CD4-positive, alpha-beta T cell treated with Interleukin-15 for 4 hours (primary cell): ENCODE results near the gene VKORC1.

Source experiments
- DNase-seq: peaks from one replicate; pipeline ENCODE4 v3.0.0-alpha.2; 2020; ENCODE audit warnings: low spot score

The VKORC1 gene

DNA sequence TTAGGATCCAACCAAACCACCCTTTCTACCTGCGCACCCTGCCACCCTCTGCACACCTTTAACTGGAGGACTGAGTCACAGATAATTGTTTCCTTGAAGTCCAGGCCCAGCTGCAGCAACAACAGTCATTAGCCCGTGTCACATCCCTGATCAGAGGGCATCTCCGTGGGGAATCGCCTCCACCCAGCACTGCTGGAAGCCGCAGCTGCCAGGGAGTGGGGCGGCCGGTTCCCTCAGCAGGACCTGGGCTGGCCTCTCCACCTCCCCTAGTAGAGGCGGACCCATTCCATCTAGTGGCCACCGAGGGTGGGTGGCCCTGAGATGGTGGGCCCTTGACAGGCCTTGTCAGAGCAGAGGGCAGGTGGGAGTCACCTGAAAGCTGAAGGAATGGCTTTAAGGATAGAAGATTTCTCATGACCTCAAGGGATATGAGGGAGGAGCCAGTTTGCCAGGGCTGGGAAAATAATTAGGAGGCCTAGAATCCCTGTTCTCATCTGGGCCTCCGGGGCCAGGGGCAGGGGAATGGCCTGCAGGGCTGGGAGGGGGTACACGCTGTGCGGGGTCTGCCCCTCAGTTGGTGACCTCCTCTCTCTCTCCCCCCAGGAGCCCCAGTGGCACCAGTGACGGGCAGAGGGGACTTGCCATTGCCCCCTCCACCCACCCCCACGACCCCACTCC is 12.1 kb downstream of the VKORC1 start:
- DNase-seq = no peak

DNA sequence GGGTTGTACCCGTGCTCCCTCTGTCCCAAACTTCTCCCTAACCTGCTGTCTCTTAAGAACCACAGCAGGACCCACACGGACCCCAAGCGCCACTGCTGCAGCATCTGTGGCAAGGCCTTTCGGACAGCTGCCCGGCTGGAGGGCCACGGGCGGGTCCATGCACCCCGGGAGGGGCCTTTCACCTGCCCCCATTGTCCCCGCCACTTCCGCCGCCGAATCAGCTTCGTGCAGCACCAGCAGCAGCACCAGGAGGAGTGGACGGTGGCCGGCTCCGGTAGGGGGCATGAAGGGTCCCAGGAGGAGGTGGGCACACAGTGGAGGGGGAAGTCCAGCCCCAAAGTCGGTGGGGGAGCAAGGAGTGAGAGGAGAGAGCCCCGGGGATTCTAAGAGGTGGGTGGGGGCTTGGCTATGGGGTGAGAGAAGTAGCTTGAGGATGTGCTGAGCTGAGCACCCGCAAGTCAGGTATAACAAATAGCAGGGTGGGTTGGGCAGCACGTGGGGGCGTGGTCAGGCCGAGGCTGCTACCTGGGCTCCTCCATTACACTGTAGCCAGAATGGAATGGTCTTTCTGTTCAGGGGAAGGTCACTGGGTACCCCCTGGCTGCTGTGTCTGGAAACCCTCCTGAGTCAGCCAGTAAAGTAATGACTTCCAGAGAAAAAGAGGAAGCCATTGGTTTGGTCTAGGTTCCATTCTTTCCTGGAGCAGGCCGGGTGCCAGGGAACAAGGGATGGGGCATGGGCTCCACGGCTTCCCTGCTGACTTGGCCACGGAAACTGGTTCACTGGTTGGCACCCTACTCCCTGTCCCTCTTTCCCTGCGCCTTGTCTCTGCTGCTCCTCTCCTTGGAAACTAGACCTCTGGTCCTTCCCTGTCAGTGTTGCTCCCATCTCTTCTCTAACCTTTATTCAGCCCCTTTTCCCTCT is 12.9 kb downstream of the VKORC1 start:
- no peak for DNase-seq

DNA sequence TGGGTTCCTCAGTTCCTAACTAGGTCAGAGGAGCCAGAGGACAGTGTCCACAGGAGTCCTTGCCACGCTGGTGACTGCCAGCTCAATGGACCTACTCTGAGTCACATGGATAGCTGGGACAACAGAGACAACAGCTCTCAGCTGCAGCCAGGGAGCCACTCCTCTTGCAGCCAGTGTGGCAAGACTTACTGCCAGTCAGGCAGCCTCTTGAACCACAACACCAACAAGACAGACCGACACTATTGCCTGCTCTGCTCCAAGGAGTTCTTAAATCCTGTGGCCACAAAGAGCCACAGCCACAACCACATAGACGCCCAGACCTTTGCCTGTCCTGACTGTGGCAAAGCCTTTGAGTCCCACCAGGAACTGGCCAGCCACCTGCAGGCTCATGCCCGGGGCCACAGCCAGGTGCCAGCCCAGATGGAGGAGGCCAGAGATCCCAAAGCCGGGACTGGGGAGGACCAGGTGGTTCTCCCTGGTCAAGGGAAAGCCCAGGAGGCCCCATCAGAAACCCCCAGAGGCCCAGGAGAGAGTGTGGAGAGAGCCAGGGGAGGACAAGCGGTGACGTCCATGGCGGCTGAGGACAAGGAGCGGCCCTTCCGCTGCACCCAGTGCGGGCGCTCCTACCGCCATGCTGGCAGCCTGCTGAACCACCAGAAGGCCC is 13.7 kb downstream of the VKORC1 start:
- DNase-seq = no peak

DNA sequence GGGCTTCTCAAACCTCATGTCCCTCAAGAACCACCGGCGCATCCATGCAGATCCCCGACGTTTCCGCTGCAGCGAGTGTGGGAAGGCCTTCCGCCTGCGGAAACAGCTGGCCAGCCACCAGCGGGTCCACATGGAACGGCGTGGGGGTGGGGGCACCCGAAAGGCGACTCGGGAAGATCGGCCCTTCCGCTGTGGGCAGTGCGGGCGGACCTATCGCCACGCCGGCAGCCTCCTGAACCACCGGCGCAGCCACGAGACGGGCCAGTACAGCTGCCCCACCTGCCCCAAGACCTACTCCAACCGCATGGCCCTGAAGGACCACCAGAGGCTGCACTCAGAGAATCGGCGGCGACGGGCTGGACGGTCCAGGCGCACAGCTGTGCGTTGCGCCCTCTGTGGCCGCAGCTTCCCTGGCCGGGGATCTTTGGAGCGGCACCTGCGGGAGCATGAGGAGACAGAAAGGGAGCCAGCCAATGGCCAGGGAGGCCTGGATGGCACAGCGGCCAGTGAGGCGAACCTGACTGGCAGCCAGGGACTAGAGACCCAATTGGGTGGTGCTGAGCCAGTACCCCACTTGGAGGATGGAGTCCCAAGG is 14.5 kb downstream of the VKORC1 start:
- DNase-seq = no peak

DNA sequence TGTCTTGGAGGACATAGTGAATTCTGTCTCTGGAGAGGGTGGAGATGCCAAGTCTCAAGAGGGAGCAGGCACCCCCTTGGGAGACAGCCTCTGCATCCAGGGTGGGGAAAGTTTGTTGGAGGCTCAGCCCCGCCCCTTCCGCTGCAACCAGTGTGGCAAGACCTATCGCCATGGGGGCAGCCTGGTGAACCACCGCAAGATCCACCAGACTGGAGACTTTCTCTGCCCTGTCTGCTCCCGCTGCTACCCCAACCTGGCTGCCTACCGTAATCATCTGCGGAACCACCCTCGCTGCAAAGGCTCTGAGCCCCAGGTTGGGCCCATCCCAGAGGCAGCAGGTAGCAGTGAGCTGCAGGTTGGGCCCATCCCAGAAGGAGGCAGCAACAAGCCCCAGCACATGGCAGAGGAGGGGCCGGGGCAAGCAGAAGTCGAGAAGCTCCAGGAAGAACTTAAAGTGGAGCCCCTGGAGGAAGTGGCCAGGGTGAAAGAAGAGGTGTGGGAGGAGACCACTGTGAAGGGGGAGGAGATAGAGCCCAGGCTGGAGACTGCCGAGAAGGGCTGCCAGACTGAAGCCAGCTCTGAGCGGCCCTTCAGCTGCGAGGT is 15.2 kb downstream of the VKORC1 start:
- no peak for DNase-seq

DNA sequence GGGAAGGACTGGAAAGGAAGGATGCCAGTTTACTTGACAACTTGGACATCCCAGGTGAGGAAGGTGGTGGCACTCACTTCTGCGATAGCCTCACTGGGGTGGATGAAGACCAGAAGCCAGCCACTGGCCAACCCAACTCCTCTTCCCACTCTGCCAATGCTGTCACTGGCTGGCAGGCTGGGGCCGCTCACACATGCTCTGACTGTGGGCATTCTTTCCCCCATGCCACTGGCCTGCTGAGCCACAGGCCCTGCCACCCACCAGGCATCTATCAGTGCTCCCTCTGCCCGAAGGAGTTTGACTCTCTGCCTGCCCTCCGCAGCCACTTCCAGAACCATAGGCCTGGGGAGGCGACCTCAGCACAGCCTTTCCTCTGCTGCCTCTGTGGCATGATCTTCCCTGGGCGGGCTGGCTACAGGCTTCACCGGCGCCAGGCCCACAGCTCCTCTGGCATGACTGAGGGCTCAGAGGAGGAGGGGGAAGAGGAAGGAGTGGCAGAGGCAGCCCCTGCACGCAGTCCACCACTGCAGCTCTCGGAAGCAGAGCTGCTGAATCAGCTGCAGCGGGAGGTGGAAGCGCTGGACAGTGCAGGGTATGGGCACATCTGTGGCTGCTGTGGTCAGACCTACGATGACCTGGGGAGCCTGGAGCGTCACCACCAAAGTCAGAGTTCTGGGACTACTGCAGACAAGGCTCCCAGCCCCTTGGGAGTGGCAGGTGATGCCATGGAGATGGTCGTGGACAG is 15.8 kb downstream of the VKORC1 start:
- DNase-seq = no peak

DNA sequence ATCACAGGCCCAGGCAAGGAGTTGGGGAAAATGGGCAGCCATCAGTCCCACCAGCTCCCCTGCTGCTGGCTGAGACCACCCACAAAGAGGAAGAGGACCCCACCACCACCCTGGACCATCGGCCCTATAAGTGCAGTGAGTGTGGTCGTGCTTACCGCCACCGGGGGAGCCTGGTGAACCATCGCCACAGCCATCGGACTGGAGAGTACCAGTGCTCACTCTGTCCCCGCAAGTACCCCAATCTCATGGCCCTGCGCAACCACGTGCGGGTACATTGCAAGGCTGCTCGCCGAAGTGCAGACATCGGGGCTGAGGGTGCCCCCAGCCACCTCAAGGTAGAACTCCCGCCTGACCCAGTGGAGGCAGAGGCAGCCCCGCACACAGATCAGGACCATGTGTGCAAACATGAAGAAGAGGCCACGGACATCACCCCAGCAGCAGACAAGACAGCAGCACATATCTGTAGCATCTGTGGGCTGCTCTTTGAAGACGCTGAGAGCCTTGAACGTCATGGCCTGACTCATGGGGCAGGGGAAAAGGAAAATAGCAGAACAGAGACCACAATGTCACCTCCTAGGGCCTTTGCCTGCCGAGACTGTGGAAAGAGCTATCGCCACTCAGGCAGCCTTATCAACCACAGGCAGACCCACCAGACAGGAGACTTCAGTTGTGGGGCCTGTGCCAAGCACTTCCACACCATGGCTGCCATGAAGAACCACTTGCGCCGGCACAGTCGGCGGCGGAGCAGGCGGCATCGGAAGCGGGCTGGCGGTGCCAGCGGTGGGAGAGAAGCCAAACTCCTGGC is 16.8 kb downstream of the VKORC1 start:
- DNase-seq = no peak

DNA sequence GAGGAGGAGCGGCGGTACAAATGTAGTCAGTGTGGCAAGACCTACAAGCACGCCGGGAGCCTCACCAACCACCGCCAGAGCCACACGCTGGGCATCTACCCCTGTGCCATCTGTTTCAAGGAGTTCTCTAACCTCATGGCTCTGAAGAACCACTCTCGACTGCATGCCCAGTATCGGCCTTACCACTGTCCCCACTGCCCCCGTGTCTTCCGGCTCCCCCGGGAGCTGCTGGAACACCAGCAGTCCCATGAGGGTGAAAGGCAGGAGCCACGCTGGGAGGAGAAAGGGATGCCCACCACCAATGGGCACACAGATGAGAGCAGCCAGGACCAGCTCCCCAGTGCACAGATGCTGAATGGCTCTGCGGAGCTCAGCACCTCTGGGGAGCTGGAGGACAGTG is 17.6 kb downstream of the VKORC1 start:
- no peak for DNase-seq

DNA sequence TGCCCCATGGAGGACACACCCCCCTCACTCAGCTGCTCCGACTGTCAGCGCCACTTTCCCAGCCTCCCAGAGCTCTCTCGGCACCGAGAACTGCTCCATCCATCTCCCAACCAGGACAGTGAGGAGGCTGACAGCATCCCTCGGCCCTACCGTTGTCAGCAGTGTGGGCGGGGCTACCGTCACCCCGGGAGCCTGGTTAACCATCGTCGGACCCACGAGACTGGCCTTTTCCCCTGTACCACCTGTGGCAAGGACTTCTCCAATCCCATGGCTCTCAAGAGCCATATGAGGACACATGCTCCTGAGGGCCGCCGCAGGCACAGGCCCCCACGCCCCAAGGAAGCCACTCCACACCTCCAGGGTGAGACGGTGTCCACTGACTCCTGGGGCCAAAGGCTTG is 18.3 kb downstream of the VKORC1 start:
- no peak for DNase-seq

DNA sequence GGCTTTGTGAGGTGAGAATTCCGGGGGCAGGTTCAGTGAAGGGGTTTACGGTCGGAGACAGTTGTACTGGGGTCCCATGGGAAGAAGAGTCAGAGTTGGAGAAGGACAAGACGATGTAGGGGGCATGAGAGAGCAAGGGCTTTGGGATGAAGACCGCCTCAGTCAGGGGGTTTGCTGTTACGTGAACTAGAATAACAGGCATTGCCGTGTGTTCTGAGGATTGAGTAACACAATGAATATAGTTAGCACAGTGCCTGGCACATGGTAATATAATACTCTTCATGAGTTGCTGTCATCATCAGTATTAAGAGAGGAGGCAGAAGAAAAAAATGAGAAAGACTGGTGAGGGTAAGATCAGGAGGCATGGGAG is 19.8 kb downstream of the VKORC1 start:
- DNase-seq = no peak

DNA sequence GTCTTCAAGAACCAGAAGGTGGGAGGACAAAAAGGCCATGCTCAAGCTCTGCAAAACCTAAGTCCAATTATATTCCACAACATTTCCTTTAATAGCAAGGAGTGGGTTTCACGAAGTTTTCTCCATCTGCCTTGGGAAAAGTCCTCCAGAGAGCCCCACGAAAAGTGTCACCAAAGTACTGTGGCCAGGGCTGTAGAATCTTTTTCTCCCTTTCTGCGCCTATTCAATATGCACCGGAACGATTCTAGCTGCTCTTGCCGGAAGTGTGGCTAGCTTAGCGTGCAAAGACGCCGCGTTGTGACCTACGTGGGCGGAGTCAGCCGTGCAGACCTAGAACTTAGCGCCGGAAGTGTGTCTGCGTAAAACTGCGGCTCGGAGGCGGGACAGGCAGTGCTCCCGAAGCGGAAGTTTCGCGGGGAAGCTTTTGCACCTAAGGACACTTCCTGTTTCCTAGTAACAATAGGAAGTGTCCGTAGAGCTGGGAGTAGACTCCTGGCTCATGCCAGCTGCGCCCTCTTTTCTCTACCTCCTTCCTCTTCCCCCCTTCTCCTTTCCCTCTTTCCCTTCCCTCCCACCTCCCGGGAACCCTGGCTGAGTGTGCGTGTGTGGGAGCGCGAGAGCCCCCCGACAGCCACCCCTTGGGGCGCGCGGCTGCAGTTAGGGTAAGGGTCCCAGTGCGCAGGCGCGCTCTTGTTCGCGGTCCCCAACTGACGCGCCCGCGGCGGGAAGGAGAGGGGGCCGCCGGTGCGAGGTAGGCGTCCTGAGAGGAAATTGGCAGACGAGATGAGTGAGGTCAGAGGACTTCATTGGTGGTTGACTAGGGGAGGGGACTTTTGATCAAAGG is 20.4 kb downstream of the VKORC1 start, which contains the start of the genes ZNF646 and ZNF668:
TSS of gene ZNF646 (plus strand) at position 453 of the 844 bp plus-strand sequence. CDS start 1,903 bp downstream, outside the sequence.
TSS of gene ZNF668 (minus strand) at position 271 of the 844 bp plus-strand sequence. CDS start 9,781 bp downstream, outside the sequence.
- peak; percentile 98 for DNase-seq

DNA sequence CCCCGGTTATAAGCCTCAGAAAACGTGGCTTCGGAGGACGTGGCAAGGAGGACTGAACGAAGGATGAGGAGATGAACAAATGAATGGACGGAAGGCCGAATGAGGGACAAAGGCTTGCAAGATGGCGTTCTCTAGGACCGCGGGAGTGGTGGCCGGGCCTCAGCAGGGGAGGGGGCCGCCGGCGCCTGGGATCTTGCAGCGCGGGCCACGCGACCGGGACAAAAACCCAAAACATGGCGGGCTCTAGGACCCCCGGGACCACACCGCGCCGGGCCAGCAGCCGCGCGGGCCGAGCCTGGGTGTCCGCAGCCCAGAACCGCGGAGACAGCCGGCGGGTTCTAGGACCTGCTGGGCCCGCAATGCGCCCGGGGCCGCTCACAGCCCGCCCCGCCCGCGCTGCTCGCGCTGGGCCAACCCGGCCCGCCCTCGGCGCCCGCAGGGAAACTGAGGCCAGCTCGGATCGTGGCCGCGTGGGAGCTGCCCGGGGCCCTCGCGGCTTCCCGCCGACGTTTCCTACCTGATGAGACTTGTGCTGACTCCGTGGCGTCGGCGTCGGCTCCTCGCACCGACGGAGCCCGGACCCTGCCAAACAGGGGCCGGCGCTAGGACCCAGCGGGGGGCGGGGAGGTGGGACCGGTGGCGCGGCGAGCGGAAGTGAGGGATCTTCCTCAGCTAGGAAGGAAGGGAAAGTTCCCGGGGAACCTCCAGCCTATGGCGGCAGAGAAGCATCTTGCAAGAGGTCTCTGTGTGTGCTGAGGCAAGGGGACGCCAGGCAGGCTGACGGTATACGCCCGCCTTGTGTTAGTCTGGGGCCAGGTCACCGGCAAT is 21.2 kb downstream of the VKORC1 start:
- peak; percentile 84 for DNase-seq

DNA sequence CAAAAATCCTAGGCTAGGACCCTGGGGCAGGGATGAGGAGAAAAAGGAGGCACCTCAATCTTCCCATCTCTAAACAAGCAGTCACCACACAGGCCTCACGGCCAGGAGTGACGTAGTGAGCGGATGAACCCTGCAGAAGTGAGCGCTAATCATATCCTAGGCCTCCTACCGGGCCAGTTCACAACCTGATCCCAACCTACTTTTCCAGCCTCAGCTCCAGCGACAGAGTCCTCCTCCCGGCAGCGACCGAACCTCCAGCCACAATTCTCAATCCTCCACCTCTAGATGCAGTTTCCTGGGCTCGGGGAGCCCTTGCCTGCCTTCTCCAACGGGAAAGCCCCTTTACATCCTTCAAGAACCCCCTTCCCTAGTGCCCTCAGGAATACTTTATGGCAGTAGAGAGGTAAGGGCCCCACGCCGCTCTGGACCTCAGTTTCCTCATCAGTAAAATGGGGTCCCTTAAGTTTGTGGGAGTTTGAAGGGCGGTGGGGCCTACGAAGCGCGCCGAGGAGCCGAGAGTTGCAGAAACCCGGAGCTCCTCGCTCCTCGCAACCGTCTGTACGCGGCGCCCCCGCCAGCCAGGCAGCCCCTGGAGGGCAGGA is 22.0 kb downstream of the VKORC1 start:
- DNase-seq = peak; percentile 16

DNA sequence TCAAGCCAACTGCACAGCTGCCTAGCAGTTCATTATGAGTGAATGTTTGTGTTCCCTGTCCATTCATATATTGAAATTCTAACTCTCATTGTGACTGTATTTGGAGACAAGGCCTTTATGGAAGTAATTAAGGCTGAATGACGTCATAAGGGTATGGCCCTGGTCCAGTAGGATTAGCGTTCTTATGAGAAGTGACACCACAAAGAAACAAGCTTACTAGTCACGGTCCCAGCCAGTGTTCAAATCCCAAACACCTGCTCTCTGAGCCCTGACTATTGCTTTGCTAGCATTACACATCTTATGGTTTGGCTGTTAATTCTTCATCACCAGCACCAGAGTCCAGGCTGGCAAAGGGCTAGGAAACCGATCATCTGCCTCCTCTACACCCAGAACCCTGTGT is 22.7 kb downstream of the VKORC1 start:
- no peak for DNase-seq

DNA sequence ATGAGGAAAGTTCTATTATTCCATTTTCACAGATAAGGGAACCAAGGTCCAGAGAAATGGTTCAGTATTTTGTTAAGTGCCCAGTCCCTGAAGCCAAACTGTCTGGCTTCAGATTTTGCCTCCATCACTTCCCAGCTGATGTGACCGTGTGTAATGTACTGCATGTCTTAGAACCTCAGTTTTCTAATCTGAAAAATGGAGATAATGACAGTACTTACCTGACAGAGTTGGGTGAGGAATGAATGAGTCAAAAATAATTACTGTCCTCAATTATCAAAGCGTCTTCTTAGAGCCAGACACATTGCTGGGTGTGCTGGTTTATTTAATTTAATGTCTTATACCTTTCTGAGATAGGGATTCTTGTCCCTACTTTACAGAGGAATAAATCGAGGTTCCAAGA is 27.3 kb downstream of the VKORC1 start:
- no peak for DNase-seq

DNA sequence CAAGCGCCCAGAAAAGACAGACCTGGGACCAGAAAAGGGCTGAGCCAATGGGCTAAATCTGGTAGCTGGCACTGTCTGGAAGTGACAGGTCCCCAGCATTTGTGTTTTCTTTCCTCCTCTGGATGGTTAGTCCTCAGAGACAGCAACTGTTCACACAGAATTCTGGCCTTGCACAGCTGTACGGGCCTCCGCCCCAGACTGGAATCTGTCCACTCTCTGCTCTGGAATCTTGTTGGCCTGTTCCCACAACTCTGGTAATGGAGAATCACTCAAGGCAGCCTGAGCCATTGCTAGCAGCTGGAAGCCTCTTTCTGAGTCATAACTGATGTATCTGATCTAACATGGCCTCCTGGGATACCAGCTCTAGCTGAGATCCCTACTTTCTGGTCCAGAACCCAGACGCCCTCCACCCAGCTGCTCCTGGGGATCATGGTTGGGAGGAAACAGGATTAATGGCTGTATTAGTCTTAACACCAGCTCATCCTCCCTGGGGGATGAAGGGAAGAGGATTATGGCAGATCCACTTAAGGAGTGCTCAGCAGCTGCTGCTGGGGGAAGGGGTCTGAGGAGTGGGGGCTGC is 29.6 kb downstream of the VKORC1 start:
- no peak for DNase-seq

DNA sequence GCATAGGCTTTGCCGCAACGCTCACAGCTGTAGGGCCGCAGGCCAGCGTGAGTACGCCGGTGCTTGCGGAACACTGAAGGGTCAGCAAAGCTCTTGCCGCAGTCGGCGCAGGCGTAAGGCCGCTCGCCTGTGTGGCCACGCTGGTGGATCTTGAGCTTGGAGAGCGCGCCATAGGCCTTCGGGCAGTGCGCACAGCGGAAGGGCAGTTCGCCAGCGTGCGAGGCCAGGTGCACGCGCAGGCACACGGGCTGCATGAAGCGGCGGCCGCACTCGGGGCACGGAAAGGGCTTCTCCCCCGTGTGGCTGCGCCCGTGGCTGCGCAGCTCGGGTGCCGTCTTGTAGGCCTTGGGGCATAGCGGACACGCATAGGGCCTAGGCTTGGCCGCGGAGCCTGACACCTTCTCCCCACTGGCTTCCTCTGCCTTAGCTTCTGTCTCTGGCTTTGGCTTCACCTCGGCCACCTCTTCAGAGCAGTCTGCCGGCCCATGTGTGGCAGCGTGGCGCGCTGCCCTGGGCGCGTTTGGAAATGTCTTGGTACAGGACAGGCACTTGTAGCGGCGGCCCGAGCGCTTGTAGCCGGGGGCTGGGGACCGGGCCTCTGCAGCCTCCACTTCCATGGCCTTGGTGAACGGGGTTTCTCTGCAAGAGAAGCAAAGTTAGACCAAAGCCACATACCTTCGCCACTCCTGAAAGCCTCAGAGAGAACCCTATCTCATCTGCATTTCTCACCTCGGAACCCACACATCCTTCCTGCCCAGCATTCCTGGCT is 30.6 kb downstream of the VKORC1 start:
- DNase-seq = peak; percentile 12
